Esophagus muscularis mucosa (tissue), 4 donors: ENCODE results near the gene TBX19. TPM values are rescaled to one million over a fixed set of nuclear protein-coding genes. Genes with fewer than 3 reads are reported as not detected.

ENCODE experiments used
- DNase-seq: peaks from one replicate; pipeline ENCODE4 v3.0.0-alpha.2; 2017; ENCODE audit errors: extremely low spot score
- H3K27ac ChIP-seq, 4 donors: fragments of 200-600 bp; sonication (generic); replicated peaks in 1 of 4; 1 replicate in 3 of 4; 2 replicates in 1 of 4; pipeline ENCODE4 v1.5.1; 2016 to 2019; ENCODE audit warnings: mild to moderate bottlenecking in 1 of 4
- H3K27me3 ChIP-seq, 4 donors: fragments of 200-600 bp; sonication (generic); one replicate each; pipeline versions ENCODE4 v1.5.1 to v1.6.0; 2016 to 2019
- H3K36me3 ChIP-seq, 4 donors: fragments of 200-600 bp; sonication (generic); one replicate each; pipeline ENCODE4 v1.5.1; 2016 to 2019
- H3K4me1 ChIP-seq, 4 donors: fragments of 200-600 bp; sonication (generic); one replicate each; pipeline ENCODE4 v1.5.1; 2016 to 2019
- H3K4me3 ChIP-seq, 4 donors: fragments of 200-600 bp; sonication (generic); 1 replicate in 2 of 4; 2 replicates in 2 of 4; pipeline ENCODE4 v1.5.1; 2016 to 2019; ENCODE audit warnings: mild to moderate bottlenecking in 4 of 4, moderate library complexity in 1 of 4
- H3K9me3 ChIP-seq, 4 donors: fragments of 200-600 bp; sonication (generic); 1 replicate in 3 of 4; 2 replicates in 1 of 4; pipeline ENCODE4 v1.5.1; 2016 to 2019
- EP300 ChIP-seq: sonication (generic); formaldehyde crosslinking; IDR thresholded peaks from one replicate; pipeline ENCODE4 v1.6.1; 2017; ENCODE audit warnings: antibody characterized with exemption
- POLR2A ChIP-seq: fragments of 450-650 bp; IDR thresholded peaks from one replicate; pipeline ENCODE4 v1.6.1; 2017; ENCODE audit warnings: antibody characterized with exemption, moderate library complexity, mild to moderate bottlenecking, low read depth
- POLR2AphosphoS5 ChIP-seq, 2 donors: sonication (generic); formaldehyde crosslinking; IDR thresholded peaks; one replicate each; pipeline ENCODE4 v1.6.1; 2017; ENCODE audit warnings: antibody characterized with exemption in 2 of 2
- WGBS: methylation state at CpG from one replicate; pipeline ENCODE4 v1.1.5; 2018; 5-methylcytosine and 5-hydroxymethylcytosine counted together
- intact Hi-C: fragments of 100-400 bp; cut with DNase I; formaldehyde crosslinking; loops from one replicate; pipeline ENCODE4 v1.15.1; 2023
- total RNA-seq, 4 donors: library from RNA; depleted of rRNA; stranded (reverse); fragments of >200 nt; gene quantifications; one replicate each; pipeline versions ENCODE4 v1.1.0 to v1.2.1, GENCODE V29; 2016
- TF ChIP-seq, protein P1 (sequence below), 3 experiments: fragments of 200-600 bp in 2 of 3; fragments of 450-650 bp in 1 of 3; sonication (generic) in 2 of 3; IDR thresholded peaks; one replicate each; pipeline ENCODE4 v1.5.1; 2017 to 2019; ENCODE audit warnings: antibody characterized with exemption in 3 of 3, mild to moderate bottlenecking in 2 of 3, moderate library complexity in 1 of 3

TBX19 gene
- total RNA-seq, 4 donors from 2014 or later: 0.83 to 2.0 (median 1.1) TPM

GRCh38 chr1:168246506-168246905 is 34.2 kb upstream of the TBX19 start:
- WGBS: 87% methylated on average over 5 of the region's 5 CpGs
- intact Hi-C loops: no loop called here

GRCh38 chr1:168252204-168252733 is 28.4 kb upstream of the TBX19 start:
- H3K36me3 ChIP-seq: peaks cover 10 to 28% (median 14%) of the 10 kb centered on the region in 4 donors
- DNase-seq: no peak

More at GRCh38 chr1:168246506-168246905, 34.2 kb upstream of the TBX19 start:
- no peak overlapping the region for H3K4me3 ChIP-seq
- H3K27ac ChIP-seq: no peak overlapping the region
- DNase-seq: no peak
- peaks cover 20 to 41% (median 27%) of the 10 kb centered on the region in 4 donors for H3K4me1 ChIP-seq
- no peaks in the 10 kb centered on the region for H3K9me3 ChIP-seq
- H3K27me3 ChIP-seq: no peaks in the 10 kb centered on the region
- TF ChIP-seq POLR2A (no peak), EP300 (no peak), POLR2AphosphoS5 (IDR thresholded peaks at IDR 0.05) (no peak)
- TF ChIP-seq, protein P1, sequence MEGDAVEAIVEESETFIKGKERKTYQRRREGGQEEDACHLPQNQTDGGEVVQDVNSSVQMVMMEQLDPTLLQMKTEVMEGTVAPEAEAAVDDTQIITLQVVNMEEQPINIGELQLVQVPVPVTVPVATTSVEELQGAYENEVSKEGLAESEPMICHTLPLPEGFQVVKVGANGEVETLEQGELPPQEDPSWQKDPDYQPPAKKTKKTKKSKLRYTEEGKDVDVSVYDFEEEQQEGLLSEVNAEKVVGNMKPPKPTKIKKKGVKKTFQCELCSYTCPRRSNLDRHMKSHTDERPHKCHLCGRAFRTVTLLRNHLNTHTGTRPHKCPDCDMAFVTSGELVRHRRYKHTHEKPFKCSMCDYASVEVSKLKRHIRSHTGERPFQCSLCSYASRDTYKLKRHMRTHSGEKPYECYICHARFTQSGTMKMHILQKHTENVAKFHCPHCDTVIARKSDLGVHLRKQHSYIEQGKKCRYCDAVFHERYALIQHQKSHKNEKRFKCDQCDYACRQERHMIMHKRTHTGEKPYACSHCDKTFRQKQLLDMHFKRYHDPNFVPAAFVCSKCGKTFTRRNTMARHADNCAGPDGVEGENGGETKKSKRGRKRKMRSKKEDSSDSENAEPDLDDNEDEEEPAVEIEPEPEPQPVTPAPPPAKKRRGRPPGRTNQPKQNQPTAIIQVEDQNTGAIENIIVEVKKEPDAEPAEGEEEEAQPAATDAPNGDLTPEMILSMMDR (IDR thresholded peaks at IDR 0.05): no peak
- H3K36me3 ChIP-seq: peaks cover 27 to 64% (median 42%) of the 10 kb centered on the region in 4 donors

GRCh38 chr1:168256164-168256563 is 24.5 kb upstream of the TBX19 start:
- no peak overlapping the region for H3K27ac ChIP-seq
- no peaks in the 10 kb centered on the region for H3K27me3 ChIP-seq
- intact Hi-C loops: no loop called here
- H3K36me3 ChIP-seq: peaks cover 0 to 4% (median 0%) of the 10 kb centered on the region in 4 donors
- H3K9me3 ChIP-seq: peaks cover 0 to 18% (median 14%) of the 10 kb centered on the region in 4 donors
- TF ChIP-seq POLR2AphosphoS5 (IDR thresholded peaks at IDR 0.05) (no peak), POLR2A (no peak), EP300 (no peak)
- TF ChIP-seq, protein P1 (IDR thresholded peaks at IDR 0.05): no peak
- no peak overlapping the region for H3K4me3 ChIP-seq
- no peak for DNase-seq
- 94% methylated on average over 2 of the region's 2 CpGs for WGBS
- peaks cover 0 to 15% (median 11%) of the 10 kb centered on the region in 4 donors for H3K4me1 ChIP-seq

More at GRCh38 chr1:168252204-168252733, 28.4 kb upstream of the TBX19 start:
- H3K27me3 ChIP-seq: no peaks in the 10 kb centered on the region
- peaks cover 0 to 16% (median 12%) of the 10 kb centered on the region in 4 donors for H3K4me1 ChIP-seq
- 74% methylated on average over 3 of the region's 3 CpGs for WGBS
- peaks cover 0 to 18% (median 14%) of the 10 kb centered on the region in 4 donors for H3K9me3 ChIP-seq
- no peak overlapping the region for H3K4me3 ChIP-seq
- no peak overlapping the region for H3K27ac ChIP-seq
- intact Hi-C loops: no loop called here
- TF ChIP-seq EP300 (no peak), POLR2AphosphoS5 (IDR thresholded peaks at IDR 0.05) (no peak), POLR2A (no peak)
- TF ChIP-seq, protein P1 (IDR thresholded peaks at IDR 0.05): no peak

DNA sequence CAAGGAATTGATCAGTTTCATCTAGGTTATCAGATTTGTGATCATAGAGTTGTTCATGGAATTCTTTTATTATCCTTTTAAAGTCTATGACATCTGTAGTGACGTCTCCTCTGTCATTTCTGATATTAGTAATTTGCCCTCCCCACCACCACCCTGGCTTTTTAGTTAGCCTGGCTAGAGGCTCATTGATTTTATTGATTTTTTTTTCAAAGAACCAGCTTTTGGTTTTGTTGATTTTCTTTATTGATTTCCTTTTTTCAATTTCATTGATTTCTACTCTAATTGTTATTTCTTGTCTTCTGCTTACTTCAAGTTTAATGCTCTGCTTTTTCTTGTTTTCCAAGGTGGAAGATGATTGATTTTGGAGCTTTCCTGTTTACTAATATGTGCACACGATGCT is 23.3 kb upstream of the TBX19 start:
- intact Hi-C loops: no loop called here
- Histone ChIP-seq H3K4me3 (no peak overlapping the region), H3K27me3 (no peaks in the 10 kb centered on the region), H3K4me1 (peaks cover 0 to 10% (median 9%) of the 10 kb centered on the region in 4 donors), H3K9me3 (peaks cover 0 to 18% (median 14%) of the 10 kb centered on the region in 4 donors), H3K27ac (no peak overlapping the region), H3K36me3 (no peaks in the 10 kb centered on the region)
- 48% methylated on average over 2 of the region's 2 CpGs for WGBS
- no peak for DNase-seq
- TF ChIP-seq EP300: no peak
- TF ChIP-seq, protein P1 (IDR thresholded peaks at IDR 0.05): no peak
- TF ChIP-seq POLR2AphosphoS5 (IDR thresholded peaks at IDR 0.05): no peak
- no peak for TF ChIP-seq POLR2A

- Histone ChIP-seq H3K27me3 (no peaks in the 10 kb centered on the region), H3K36me3 (no peaks in the 10 kb centered on the region), H3K4me3 (no peak overlapping the region), H3K9me3 (peaks cover 0 to 18% (median 14%) of the 10 kb centered on the region in 4 donors), H3K27ac (no peak overlapping the region), H3K4me1 (peaks cover 0 to 9% (median 5%) of the 10 kb centered on the region in 4 donors)
- no peak for DNase-seq
- 95% methylated on average over 1 of the region's 1 CpG for WGBS
- intact Hi-C loops: no loop called here
- no peak for TF ChIP-seq POLR2AphosphoS5 (IDR thresholded peaks at IDR 0.05)
- TF ChIP-seq, protein P1 (IDR thresholded peaks at IDR 0.05): no peak
Observed at GRCh38 chr1:168259567-168259966, 21.1 kb upstream of the TBX19 start.
